WTC11 (cell line): ENCODE measurements around the gene ZFR2. TPM values are rescaled to one million over a fixed set of nuclear protein-coding genes. Genes with fewer than 3 reads are reported as not detected.

Experiments
- ATAC-seq: fragments of 200-7000 bp; cut with Tn5 transposase; 2 replicates; pipeline ENCODE4 v1.10.0; 2021; ENCODE audit warnings: mild to moderate bottlenecking, moderate library complexity
- CTCF ChIA-PET: fragments of 300-600 bp; sonication (Branson Sonifier 250); formaldehyde crosslinking; loops from one replicate; lab custom pipeline; 2021; ENCODE audit warnings: antibody characterized with exemption; lab: Charles Lee
- POLR2A ChIA-PET: fragments of 350-600 bp; sonication (Branson Sonifier 250); formaldehyde crosslinking; loops from one replicate; lab custom pipeline; 2021; ENCODE audit warnings: antibody characterized with exemption; lab: Charles Lee
- DNase-seq: peaks from one replicate; pipeline ENCODE4 v3.0.0; 2021; ENCODE audit warnings: low spot score
- H3K27ac Mint-ChIP-seq: 2 replicates; pipeline ENCODE4 v1.8.0; 2021; ENCODE audit warnings: mixed read lengths
- H3K27me3 Mint-ChIP-seq: 2 replicates; pipeline ENCODE4 v1.8.0; 2021; ENCODE audit warnings: low read depth, mild to moderate bottlenecking, moderate library complexity, mixed read lengths
- H3K36me3 Mint-ChIP-seq: 2 replicates; pipeline ENCODE4 v1.8.0; 2021; ENCODE audit warnings: mixed read lengths
- H3K4me1 Mint-ChIP-seq: 2 replicates; pipeline ENCODE4 v1.8.0; 2022; ENCODE audit warnings: mixed read lengths
- H3K4me3 Mint-ChIP-seq: 2 replicates; pipeline ENCODE4 v1.8.0; 2021; ENCODE audit warnings: mild to moderate bottlenecking, moderate library complexity, mixed read lengths
- H3K9me3 Mint-ChIP-seq: 2 replicates; pipeline ENCODE4 v1.8.0; 2021; ENCODE audit warnings: mixed read lengths
- ATF1 ChIP-seq: sonication (generic); formaldehyde crosslinking; IDR thresholded peaks from 2 replicates; pipeline ENCODE4 v1.8.1; 2023; ENCODE audit warnings: mild to moderate bottlenecking, moderate library complexity, missing genetic modification reagents
- CREB1 ChIP-seq: sonication (generic); formaldehyde crosslinking; IDR thresholded peaks from 2 replicates; pipeline ENCODE4 v1.8.0; 2023; ENCODE audit warnings: mild to moderate bottlenecking, missing genetic modification reagents
- CREM ChIP-seq: sonication (generic); formaldehyde crosslinking; IDR thresholded peaks from 2 replicates; pipeline ENCODE4 v1.8.1; 2022; ENCODE audit warnings: mild to moderate bottlenecking, missing genetic modification reagents, moderate library complexity
- ESRRA ChIP-seq: sonication (generic); formaldehyde crosslinking; IDR thresholded peaks from 2 replicates; pipeline ENCODE4 v1.8.1; 2022; ENCODE audit warnings: mild to moderate bottlenecking, missing genetic modification reagents, borderline replicate concordance
- FOXP1 ChIP-seq: sonication (generic); formaldehyde crosslinking; IDR thresholded peaks from 2 replicates; pipeline ENCODE4 v1.8.0; 2022; ENCODE audit warnings: missing genetic modification reagents, mild to moderate bottlenecking, moderate library complexity, borderline replicate concordance
- GABPB1 ChIP-seq: sonication (generic); formaldehyde crosslinking; IDR thresholded peaks from 2 replicates; pipeline ENCODE4 v1.8.1; 2023; ENCODE audit warnings: mild to moderate bottlenecking, missing genetic modification reagents
- GTF2I ChIP-seq: fragments of 250-450 bp; sonication (Bioruptor Pico); conservative IDR thresholded peaks from 2 replicates; pipeline ENCODE4 v1.4.0; 2021; ENCODE audit warnings: mild to moderate bottlenecking
- IRF2 ChIP-seq: sonication (generic); formaldehyde crosslinking; IDR thresholded peaks from 2 replicates; pipeline ENCODE4 v1.8.0; 2022; ENCODE audit warnings: low read depth, missing genetic modification reagents, borderline replicate concordance
- MYBL2 ChIP-seq: sonication (generic); formaldehyde crosslinking; IDR thresholded peaks from 2 replicates; pipeline ENCODE4 v1.8.1; 2023; ENCODE audit warnings: mild to moderate bottlenecking, moderate library complexity, missing genetic modification reagents
- NFYB ChIP-seq: sonication (generic); formaldehyde crosslinking; conservative IDR thresholded peaks from 2 replicates; pipeline ENCODE4 v1.8.0; 2022; ENCODE audit warnings: low read depth, missing genetic modification reagents
- NR3C1 ChIP-seq: sonication (generic); formaldehyde crosslinking; conservative IDR thresholded peaks from 2 replicates; pipeline ENCODE4 v1.8.1; 2023; ENCODE audit warnings: low read depth, mild to moderate bottlenecking, missing genetic modification reagents
- ZNF263 ChIP-seq: sonication (generic); formaldehyde crosslinking; IDR thresholded peaks from 2 replicates; pipeline ENCODE4 v1.8.1; 2022; ENCODE audit warnings: low read depth, mild to moderate bottlenecking, moderate library complexity, missing genetic modification reagents
- ZNF317 ChIP-seq: sonication (generic); formaldehyde crosslinking; IDR thresholded peaks from 2 replicates; pipeline ENCODE4 v1.8.1; 2023; ENCODE audit warnings: low read depth, mild to moderate bottlenecking, moderate library complexity, missing genetic modification reagents, borderline replicate concordance
- ZNF416 ChIP-seq: fragments of 250-450 bp; sonication (Bioruptor Pico); IDR thresholded peaks from 2 replicates; pipeline ENCODE4 v1.9.0; 2021; ENCODE audit warnings: mild to moderate bottlenecking, inconsistent platforms
- ZNF423 ChIP-seq: fragments of 250-450 bp; sonication (Bioruptor Pico); IDR thresholded peaks from 2 replicates; pipeline ENCODE4 v2.1.2; 2022; ENCODE audit warnings: mild to moderate bottlenecking, moderate library complexity
- total RNA-seq: library from RNA; stranded (reverse); gene quantifications from 3 replicates; pipeline ENCODE4 v1.2.3, GENCODE V29; 2021
- TF ChIP-seq, protein P1 (sequence below): sonication (generic); formaldehyde crosslinking; IDR thresholded peaks from 2 replicates; pipeline ENCODE4 v1.8.1; 2023; ENCODE audit warnings: mild to moderate bottlenecking, missing genetic modification reagents
- TF ChIP-seq, protein P2 (sequence below): sonication (generic); formaldehyde crosslinking; IDR thresholded peaks from 2 replicates; pipeline ENCODE4 v1.8.0; 2022; ENCODE audit warnings: missing genetic modification reagents
- TF ChIP-seq, protein P3 (sequence below): sonication (generic); formaldehyde crosslinking; IDR thresholded peaks from 2 replicates; pipeline ENCODE4 v1.8.0; 2022; ENCODE audit warnings: mild to moderate bottlenecking, missing genetic modification reagents
- TF ChIP-seq, protein P4 (sequence below): sonication (generic); formaldehyde crosslinking; IDR thresholded peaks from 2 replicates; pipeline ENCODE4 v1.8.1; 2022; ENCODE audit warnings: mild to moderate bottlenecking, moderate library complexity, missing genetic modification reagents
- TF ChIP-seq, protein P5 (sequence below): sonication (generic); formaldehyde crosslinking; IDR thresholded peaks from 2 replicates; pipeline ENCODE4 v1.8.0; 2023; ENCODE audit warnings: missing genetic modification reagents, mild to moderate bottlenecking, borderline replicate concordance
- TF ChIP-seq, protein P6 (sequence below): fragments of 250-450 bp; sonication (Bioruptor Pico); IDR thresholded peaks from 2 replicates; pipeline ENCODE4 v1.9.0; 2021; ENCODE audit warnings: mild to moderate bottlenecking

Gene ZFR2
- total RNA-seq, 1 experiment from 2014 or later, result 17.5 TPM

DNA sequence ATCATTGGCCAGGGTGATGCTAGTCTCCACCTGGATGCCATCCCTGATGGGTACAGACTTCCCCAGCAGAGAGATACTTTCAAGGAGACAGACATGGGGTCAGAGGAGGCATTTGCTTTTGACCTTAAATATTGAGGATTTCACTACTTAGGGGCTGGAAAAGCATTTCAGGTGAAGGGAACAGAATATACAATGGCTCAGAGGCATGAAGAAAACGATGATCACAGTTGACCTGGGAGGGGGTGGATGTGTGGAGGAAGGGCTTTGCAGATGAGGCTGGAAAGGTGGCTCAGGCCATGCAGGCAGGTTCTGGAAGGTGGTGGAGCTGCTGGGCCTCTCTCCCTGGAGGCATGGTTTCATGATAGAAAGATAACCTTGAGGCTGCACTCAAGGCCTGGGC, 86.5 kb downstream of the ZFR2 start:
- POLR2A ChIA-PET, result no interaction called here
- TF ChIP-seq GTF2I (CRISPR knock-in tag), result peak; percentile 75; the same call in 1 of the 2 replicates
- TF ChIP-seq, protein P1, sequence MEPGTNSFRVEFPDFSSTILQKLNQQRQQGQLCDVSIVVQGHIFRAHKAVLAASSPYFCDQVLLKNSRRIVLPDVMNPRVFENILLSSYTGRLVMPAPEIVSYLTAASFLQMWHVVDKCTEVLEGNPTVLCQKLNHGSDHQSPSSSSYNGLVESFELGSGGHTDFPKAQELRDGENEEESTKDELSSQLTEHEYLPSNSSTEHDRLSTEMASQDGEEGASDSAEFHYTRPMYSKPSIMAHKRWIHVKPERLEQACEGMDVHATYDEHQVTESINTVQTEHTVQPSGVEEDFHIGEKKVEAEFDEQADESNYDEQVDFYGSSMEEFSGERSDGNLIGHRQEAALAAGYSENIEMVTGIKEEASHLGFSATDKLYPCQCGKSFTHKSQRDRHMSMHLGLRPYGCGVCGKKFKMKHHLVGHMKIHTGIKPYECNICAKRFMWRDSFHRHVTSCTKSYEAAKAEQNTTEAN (CRISPR knock-in tag), result no peak
- peaks cover 17% of the 10 kb centered on the region for H3K27me3 Mint-ChIP-seq
- H3K27ac Mint-ChIP-seq, result no peak overlapping the region
- peaks cover 7% of the 10 kb centered on the region for H3K4me1 Mint-ChIP-seq
- DNase-seq, result no peak
- H3K9me3 Mint-ChIP-seq, result peaks cover 18% of the 10 kb centered on the region
- peaks cover 21% of the 10 kb centered on the region for H3K36me3 Mint-ChIP-seq
- ATAC-seq, result no peak
- no peak overlapping the region for H3K4me3 Mint-ChIP-seq
- CTCF ChIA-PET, result interaction anchor here (0.6 to 2.3 kb wide), 3 partner anchors 20 to 89 kb away, joined by 3 to 17 read pairs (median 3); partner anchors contain the start of genes APBA3 and MRPL54

DNA sequence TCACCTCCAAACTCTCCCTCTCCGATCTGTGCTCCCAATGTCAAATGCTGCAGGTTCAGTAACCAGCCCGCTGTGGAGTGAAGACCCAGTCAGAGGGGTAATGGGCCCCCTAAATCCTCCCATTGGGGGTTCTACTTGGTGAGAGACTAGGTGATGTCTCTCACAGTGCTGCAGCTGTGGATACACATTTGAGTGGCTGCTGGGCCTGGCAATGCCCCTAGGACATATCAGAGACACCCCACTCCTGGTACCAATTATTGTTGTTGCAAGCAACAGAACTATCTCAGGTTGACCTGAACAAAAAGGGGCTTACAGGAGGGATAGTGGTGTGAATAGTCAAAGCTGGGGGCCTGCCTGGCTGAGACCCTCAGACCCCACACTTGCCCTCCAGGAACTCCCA, 87.2 kb downstream of the ZFR2 start:
- Mint-ChIP-seq H3K4me1 (peaks cover 7% of the 10 kb centered on the region), H3K27ac (no peak overlapping the region), H3K27me3 (peaks cover 12% of the 10 kb centered on the region)
- TF ChIP-seq CREM (CRISPR knock-in tag) (no peak), ESRRA (CRISPR knock-in tag) (no peak), ZNF263 (no peak), ZNF416 (CRISPR knock-in tag) (no peak), ZNF317 (CRISPR knock-in tag) (no peak), CREB1 (CRISPR knock-in tag) (no peak), GABPB1 (CRISPR knock-in tag) (no peak), FOXP1 (CRISPR knock-in tag) (no peak), GTF2I (CRISPR knock-in tag) (no peak), ATF1 (CRISPR knock-in tag) (no peak), NFYB (CRISPR knock-in tag) (no peak), MYBL2 (CRISPR knock-in tag) (no peak), NR3C1 (no peak), ZNF423 (CRISPR knock-in tag) (no peak), IRF2 (CRISPR knock-in tag) (no peak)
- TF ChIP-seq, protein P2, sequence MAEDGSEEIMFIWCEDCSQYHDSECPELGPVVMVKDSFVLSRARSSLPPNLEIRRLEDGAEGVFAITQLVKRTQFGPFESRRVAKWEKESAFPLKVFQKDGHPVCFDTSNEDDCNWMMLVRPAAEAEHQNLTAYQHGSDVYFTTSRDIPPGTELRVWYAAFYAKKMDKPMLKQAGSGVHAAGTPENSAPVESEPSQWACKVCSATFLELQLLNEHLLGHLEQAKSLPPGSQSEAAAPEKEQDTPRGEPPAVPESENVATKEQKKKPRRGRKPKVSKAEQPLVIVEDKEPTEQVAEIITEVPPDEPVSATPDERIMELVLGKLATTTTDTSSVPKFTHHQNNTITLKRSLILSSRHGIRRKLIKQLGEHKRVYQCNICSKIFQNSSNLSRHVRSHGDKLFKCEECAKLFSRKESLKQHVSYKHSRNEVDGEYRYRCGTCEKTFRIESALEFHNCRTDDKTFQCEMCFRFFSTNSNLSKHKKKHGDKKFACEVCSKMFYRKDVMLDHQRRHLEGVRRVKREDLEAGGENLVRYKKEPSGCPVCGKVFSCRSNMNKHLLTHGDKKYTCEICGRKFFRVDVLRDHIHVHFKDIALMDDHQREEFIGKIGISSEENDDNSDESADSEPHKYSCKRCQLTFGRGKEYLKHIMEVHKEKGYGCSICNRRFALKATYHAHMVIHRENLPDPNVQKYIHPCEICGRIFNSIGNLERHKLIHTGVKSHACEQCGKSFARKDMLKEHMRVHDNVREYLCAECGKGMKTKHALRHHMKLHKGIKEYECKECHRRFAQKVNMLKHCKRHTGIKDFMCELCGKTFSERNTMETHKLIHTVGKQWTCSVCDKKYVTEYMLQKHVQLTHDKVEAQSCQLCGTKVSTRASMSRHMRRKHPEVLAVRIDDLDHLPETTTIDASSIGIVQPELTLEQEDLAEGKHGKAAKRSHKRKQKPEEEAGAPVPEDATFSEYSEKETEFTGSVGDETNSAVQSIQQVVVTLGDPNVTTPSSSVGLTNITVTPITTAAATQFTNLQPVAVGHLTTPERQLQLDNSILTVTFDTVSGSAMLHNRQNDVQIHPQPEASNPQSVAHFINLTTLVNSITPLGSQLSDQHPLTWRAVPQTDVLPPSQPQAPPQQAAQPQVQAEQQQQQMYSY (CRISPR knock-in tag), result no peak
- TF ChIP-seq, protein P3, sequence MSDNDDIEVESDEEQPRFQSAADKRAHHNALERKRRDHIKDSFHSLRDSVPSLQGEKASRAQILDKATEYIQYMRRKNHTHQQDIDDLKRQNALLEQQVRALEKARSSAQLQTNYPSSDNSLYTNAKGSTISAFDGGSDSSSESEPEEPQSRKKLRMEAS (CRISPR knock-in tag), result no peak
- TF ChIP-seq, protein P4, sequence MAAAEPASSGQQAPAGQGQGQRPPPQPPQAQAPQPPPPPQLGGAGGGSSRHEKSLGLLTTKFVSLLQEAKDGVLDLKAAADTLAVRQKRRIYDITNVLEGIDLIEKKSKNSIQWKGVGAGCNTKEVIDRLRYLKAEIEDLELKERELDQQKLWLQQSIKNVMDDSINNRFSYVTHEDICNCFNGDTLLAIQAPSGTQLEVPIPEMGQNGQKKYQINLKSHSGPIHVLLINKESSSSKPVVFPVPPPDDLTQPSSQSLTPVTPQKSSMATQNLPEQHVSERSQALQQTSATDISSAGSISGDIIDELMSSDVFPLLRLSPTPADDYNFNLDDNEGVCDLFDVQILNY (CRISPR knock-in tag), result no peak
- TF ChIP-seq, protein P5, sequence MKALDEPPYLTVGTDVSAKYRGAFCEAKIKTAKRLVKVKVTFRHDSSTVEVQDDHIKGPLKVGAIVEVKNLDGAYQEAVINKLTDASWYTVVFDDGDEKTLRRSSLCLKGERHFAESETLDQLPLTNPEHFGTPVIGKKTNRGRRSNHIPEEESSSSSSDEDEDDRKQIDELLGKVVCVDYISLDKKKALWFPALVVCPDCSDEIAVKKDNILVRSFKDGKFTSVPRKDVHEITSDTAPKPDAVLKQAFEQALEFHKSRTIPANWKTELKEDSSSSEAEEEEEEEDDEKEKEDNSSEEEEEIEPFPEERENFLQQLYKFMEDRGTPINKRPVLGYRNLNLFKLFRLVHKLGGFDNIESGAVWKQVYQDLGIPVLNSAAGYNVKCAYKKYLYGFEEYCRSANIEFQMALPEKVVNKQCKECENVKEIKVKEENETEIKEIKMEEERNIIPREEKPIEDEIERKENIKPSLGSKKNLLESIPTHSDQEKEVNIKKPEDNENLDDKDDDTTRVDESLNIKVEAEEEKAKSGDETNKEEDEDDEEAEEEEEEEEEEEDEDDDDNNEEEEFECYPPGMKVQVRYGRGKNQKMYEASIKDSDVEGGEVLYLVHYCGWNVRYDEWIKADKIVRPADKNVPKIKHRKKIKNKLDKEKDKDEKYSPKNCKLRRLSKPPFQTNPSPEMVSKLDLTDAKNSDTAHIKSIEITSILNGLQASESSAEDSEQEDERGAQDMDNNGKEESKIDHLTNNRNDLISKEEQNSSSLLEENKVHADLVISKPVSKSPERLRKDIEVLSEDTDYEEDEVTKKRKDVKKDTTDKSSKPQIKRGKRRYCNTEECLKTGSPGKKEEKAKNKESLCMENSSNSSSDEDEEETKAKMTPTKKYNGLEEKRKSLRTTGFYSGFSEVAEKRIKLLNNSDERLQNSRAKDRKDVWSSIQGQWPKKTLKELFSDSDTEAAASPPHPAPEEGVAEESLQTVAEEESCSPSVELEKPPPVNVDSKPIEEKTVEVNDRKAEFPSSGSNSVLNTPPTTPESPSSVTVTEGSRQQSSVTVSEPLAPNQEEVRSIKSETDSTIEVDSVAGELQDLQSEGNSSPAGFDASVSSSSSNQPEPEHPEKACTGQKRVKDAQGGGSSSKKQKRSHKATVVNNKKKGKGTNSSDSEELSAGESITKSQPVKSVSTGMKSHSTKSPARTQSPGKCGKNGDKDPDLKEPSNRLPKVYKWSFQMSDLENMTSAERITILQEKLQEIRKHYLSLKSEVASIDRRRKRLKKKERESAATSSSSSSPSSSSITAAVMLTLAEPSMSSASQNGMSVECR (CRISPR knock-in tag), result no peak
- TF ChIP-seq, protein P6, sequence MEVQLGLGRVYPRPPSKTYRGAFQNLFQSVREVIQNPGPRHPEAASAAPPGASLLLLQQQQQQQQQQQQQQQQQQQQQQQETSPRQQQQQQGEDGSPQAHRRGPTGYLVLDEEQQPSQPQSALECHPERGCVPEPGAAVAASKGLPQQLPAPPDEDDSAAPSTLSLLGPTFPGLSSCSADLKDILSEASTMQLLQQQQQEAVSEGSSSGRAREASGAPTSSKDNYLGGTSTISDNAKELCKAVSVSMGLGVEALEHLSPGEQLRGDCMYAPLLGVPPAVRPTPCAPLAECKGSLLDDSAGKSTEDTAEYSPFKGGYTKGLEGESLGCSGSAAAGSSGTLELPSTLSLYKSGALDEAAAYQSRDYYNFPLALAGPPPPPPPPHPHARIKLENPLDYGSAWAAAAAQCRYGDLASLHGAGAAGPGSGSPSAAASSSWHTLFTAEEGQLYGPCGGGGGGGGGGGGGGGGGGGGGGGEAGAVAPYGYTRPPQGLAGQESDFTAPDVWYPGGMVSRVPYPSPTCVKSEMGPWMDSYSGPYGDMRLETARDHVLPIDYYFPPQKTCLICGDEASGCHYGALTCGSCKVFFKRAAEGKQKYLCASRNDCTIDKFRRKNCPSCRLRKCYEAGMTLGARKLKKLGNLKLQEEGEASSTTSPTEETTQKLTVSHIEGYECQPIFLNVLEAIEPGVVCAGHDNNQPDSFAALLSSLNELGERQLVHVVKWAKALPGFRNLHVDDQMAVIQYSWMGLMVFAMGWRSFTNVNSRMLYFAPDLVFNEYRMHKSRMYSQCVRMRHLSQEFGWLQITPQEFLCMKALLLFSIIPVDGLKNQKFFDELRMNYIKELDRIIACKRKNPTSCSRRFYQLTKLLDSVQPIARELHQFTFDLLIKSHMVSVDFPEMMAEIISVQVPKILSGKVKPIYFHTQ (CRISPR knock-in tag), result no peak
- TF ChIP-seq, all 79 proteins: peak for 0
- ChIA-PET CTCF (interaction anchor here (1.0 kb wide), 1 partner anchor 11 kb away, joined by 3 read pairs; no protein-coding TSS in a partner anchor), POLR2A (no interaction called here)
- peaks cover 18% of the 10 kb centered on the region for H3K9me3 Mint-ChIP-seq
- no peak for DNase-seq
- no peak overlapping the region for H3K4me3 Mint-ChIP-seq
- H3K36me3 Mint-ChIP-seq, result peaks cover 21% of the 10 kb centered on the region
- no peak for ATAC-seq
